ENCODE data around the gene POLRMT. TPM values are rescaled to one million over a fixed set of nuclear protein-coding genes. Genes with fewer than 3 reads are reported as not detected.
"Not testable (repeated sequence)": the region's sequence is repeated elsewhere in the genome, so short reads cannot be mapped to it uniquely, and the experiment has no call there.

Gene POLRMT
- total and polyA plus RNA-seq, 2 donors (not counting 1 experiment from before 2014, with no cell fraction given): 7.3 to 21.5 TPM

GRCh38 chr19:604355-604754 is 29.0 kb downstream of the POLRMT start:
- Histone ChIP-seq H3K9me3 (ENCODE audit: control insufficient read depth, insufficient read depth, low read depth, low read length) (no peaks in the 10 kb centered on the region), H3K4me3 (replicated peaks in 1 of 4; ENCODE audit: control extremely low read depth in 1 of 4, insufficient read depth in 1 of 4, low read depth in 3 of 4, low read length in 4 of 4) (no peak overlapping the region), H3K27me3 (ENCODE audit: control insufficient read depth, insufficient read depth, low read length) (no peaks in the 10 kb centered on the region), H3K36me3 (ENCODE audit: control insufficient read depth, insufficient read depth, low read length) (no peaks in the 10 kb centered on the region), H3K27ac (ENCODE audit: insufficient read depth, low read length) (no peak overlapping the region), H3K4me2 (ENCODE audit: extremely low read depth, insufficient read depth, low read length) (no peak overlapping the region), H3K79me2 (ENCODE audit: control insufficient read depth, insufficient read depth, low read length) (no peaks in the 10 kb centered on the region), H3K9ac (ENCODE audit: insufficient read depth, low read length) (no peak overlapping the region), H3K4me1 (ENCODE audit: control insufficient read depth, extremely low read depth, insufficient read depth, low read length) (no peaks in the 10 kb centered on the region), H2AFZ (ENCODE audit: low read length) (no peak overlapping the region), H4K20me1 (ENCODE audit: control insufficient read depth, extremely low read depth, insufficient read depth, low read length) (no peaks in the 10 kb centered on the region)
- TF ChIP-seq, protein P1, sequence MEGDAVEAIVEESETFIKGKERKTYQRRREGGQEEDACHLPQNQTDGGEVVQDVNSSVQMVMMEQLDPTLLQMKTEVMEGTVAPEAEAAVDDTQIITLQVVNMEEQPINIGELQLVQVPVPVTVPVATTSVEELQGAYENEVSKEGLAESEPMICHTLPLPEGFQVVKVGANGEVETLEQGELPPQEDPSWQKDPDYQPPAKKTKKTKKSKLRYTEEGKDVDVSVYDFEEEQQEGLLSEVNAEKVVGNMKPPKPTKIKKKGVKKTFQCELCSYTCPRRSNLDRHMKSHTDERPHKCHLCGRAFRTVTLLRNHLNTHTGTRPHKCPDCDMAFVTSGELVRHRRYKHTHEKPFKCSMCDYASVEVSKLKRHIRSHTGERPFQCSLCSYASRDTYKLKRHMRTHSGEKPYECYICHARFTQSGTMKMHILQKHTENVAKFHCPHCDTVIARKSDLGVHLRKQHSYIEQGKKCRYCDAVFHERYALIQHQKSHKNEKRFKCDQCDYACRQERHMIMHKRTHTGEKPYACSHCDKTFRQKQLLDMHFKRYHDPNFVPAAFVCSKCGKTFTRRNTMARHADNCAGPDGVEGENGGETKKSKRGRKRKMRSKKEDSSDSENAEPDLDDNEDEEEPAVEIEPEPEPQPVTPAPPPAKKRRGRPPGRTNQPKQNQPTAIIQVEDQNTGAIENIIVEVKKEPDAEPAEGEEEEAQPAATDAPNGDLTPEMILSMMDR (conservative IDR thresholded peaks at IDR 0.05 in 1 of 2, IDR thresholded peaks at IDR 0.05 in 1 of 2; ENCODE audit: low read depth in 1 of 2, low read length in 2 of 2): no peak
- TF ChIP-seq EZH2 (IDR thresholded peaks at IDR 0.05; ENCODE audit: low read length, missing control alignments): no peak
- no peak for DNase-seq (ENCODE audit: low read depth in 2 of 2)

DNA sequence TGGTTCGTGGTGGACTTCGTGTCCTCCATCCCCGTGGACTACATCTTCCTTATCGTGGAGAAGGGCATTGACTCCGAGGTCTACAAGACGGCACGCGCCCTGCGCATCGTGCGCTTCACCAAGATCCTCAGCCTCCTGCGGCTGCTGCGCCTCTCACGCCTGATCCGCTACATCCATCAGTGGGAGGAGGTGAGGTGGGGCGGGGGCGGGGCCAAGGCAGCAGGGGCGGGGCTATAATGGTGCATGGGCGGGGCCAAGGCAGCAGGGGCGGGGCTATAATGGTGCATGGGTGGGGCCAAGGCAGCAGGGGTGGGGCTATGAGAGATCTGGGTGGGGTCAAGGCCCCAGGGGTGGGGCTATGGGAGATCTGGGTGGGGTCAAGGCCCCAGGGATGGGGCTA is 29.6 kb downstream of the POLRMT start:
- H3K9me3 ChIP-seq (ENCODE audit: control insufficient read depth, insufficient read depth, low read depth, low read length); H3K4me1 ChIP-seq (ENCODE audit: control insufficient read depth, extremely low read depth, insufficient read depth, low read length); H3K9ac ChIP-seq (ENCODE audit: insufficient read depth, low read length); H4K20me1 ChIP-seq (ENCODE audit: control insufficient read depth, extremely low read depth, insufficient read depth, low read length); H3K27me3 ChIP-seq (ENCODE audit: control insufficient read depth, insufficient read depth, low read length); H3K36me3 ChIP-seq (ENCODE audit: control insufficient read depth, insufficient read depth, low read length); DNase-seq (ENCODE audit: low read depth in 2 of 2); H3K4me2 ChIP-seq (ENCODE audit: extremely low read depth, insufficient read depth, low read length); H3K79me2 ChIP-seq (ENCODE audit: control insufficient read depth, insufficient read depth, low read length); H3K27ac ChIP-seq (ENCODE audit: insufficient read depth, low read length); H2AFZ ChIP-seq (ENCODE audit: low read length); H3K4me3 ChIP-seq (replicated peaks in 1 of 4; ENCODE audit: control extremely low read depth in 1 of 4, insufficient read depth in 1 of 4, low read depth in 3 of 4, low read length in 4 of 4): not testable (repeated sequence)

DNA sequence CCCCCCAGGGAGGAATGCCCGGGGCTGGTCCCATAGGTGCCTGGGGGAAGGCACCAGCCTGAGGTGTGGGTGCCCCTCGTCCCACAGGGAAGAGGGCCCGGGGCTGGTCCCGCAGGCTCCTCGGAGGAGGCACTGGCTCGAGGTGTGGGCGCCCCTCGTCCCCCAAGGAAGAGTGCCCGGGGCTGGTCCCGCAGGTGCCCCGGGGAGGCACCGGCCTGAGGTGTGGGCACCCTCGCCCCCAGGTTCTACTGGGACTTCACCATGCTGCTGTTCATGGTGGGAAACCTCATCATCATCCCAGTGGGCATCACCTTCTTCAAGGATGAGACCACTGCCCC is 30.1 kb downstream of the POLRMT start:
- not testable (repeated sequence) for H3K4me2 ChIP-seq (ENCODE audit: extremely low read depth, insufficient read depth, low read length); H3K4me3 ChIP-seq (replicated peaks in 1 of 4; ENCODE audit: control extremely low read depth in 1 of 4, insufficient read depth in 1 of 4, low read depth in 3 of 4, low read length in 4 of 4); H3K9me3 ChIP-seq (ENCODE audit: control insufficient read depth, insufficient read depth, low read depth, low read length); H3K27ac ChIP-seq (ENCODE audit: insufficient read depth, low read length); H3K27me3 ChIP-seq (ENCODE audit: control insufficient read depth, insufficient read depth, low read length); DNase-seq (ENCODE audit: low read depth in 2 of 2); H3K36me3 ChIP-seq (ENCODE audit: control insufficient read depth, insufficient read depth, low read length); H3K79me2 ChIP-seq (ENCODE audit: control insufficient read depth, insufficient read depth, low read length); H3K4me1 ChIP-seq (ENCODE audit: control insufficient read depth, extremely low read depth, insufficient read depth, low read length); H4K20me1 ChIP-seq (ENCODE audit: control insufficient read depth, extremely low read depth, insufficient read depth, low read length); H2AFZ ChIP-seq (ENCODE audit: low read length); H3K9ac ChIP-seq (ENCODE audit: insufficient read depth, low read length)

GRCh38 chr19:602391-603301 is 30.7 kb downstream of the POLRMT start:
- no peak for DNase-seq (ENCODE audit: low read depth in 2 of 2)
- Histone ChIP-seq H3K27me3 (ENCODE audit: control insufficient read depth, insufficient read depth, low read length) (no peaks in the 10 kb centered on the region), H3K4me1 (ENCODE audit: control insufficient read depth, extremely low read depth, insufficient read depth, low read length) (no peaks in the 10 kb centered on the region), H3K36me3 (ENCODE audit: control insufficient read depth, insufficient read depth, low read length) (no peaks in the 10 kb centered on the region), H2AFZ (ENCODE audit: low read length) (no peak overlapping the region), H3K4me3 (replicated peaks in 1 of 4; ENCODE audit: control extremely low read depth in 1 of 4, insufficient read depth in 1 of 4, low read depth in 3 of 4, low read length in 4 of 4) (no peak overlapping the region), H3K9me3 (ENCODE audit: control insufficient read depth, insufficient read depth, low read depth, low read length) (no peaks in the 10 kb centered on the region), H3K4me2 (ENCODE audit: extremely low read depth, insufficient read depth, low read length) (no peak overlapping the region), H4K20me1 (ENCODE audit: control insufficient read depth, extremely low read depth, insufficient read depth, low read length) (no peaks in the 10 kb centered on the region), H3K27ac (ENCODE audit: insufficient read depth, low read length) (no peak overlapping the region), H3K79me2 (ENCODE audit: control insufficient read depth, insufficient read depth, low read length) (no peaks in the 10 kb centered on the region), H3K9ac (ENCODE audit: insufficient read depth, low read length) (no peak overlapping the region)
- TF ChIP-seq, protein P1 (conservative IDR thresholded peaks at IDR 0.05 in 1 of 2, IDR thresholded peaks at IDR 0.05 in 1 of 2; ENCODE audit: low read depth in 1 of 2, low read length in 2 of 2): no peak
- TF ChIP-seq EZH2 (IDR thresholded peaks at IDR 0.05; ENCODE audit: low read length, missing control alignments): no peak
